Placental pericyte (primary cell): ENCODE data around the gene NHLH2. TPM values are rescaled to one million over a fixed set of nuclear protein-coding genes. Genes with fewer than 3 reads are reported as not detected.

Experiments
- total RNA-seq: library from RNA; depleted of rRNA; stranded (reverse); fragments of >200 nt; gene quantifications from 2 replicates; pipeline ENCODE4 v1.2.3, GENCODE V29; 2012

Gene NHLH2
- not detected in 2 replicates for total RNA-seq

GRCh38 chr1:115840605-115841460 lies at the start of gene NHLH2:
NHLH2 (minus strand) TSS chr1:115841126; CDS start chr1:115838372, 2,754 bp downstream.

Other genes with a start within 250 kb of the NHLH2 start
- 6.6 and 13.3 TPM in 2 replicates for gene VANGL1, start 199.2 kb downstream of the NHLH2 start, total RNA-seq
- not detected in 2 replicates for gene CASQ2, start 72.4 kb downstream of the NHLH2 start, total RNA-seq
- gene SLC22A15, start 135.4 kb upstream of the NHLH2 start, total RNA-seq: 8.4 and 32.2 TPM in 2 replicates